ENCODE data around the gene FOXA2.
"Not testable (repeated sequence)": the region's sequence is repeated elsewhere in the genome, so short reads cannot be mapped to it uniquely, and the experiment has no call there.

FOXA2 gene

DNA sequence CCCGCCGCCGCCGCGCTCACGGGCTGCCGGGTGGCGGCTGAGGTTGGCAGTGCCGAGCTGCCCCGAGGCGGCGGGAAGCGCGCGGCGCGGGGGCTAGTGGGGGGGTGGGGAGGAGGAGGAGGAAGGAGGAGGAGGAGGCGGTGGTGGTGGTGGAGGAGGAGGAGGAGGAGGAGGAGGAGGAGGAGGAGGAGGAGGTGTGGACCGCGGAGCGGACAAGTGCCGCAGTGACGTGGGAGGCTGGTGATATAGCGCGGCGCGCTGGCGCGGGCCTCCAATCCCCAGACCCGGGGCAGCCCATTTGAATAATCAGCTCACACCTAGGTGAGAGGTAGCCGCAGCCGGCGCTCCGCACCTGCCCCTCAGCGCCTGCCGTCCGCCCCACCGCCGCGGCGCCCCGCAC, at the start of gene FOXA2:
TSS of gene FOXA2 (minus strand) at position 51 of the 400 bp plus-strand sequence. CDS start 294 bp downstream, outside the sequence.
- no peak for DNase-seq (ENCODE audit: low spot score)

- DNase-seq (ENCODE audit: low spot score), result no peak
These were observed 46.3 kb upstream of the FOXA2 start for GRCh38 chr20:22630701-22631100.

DNA sequence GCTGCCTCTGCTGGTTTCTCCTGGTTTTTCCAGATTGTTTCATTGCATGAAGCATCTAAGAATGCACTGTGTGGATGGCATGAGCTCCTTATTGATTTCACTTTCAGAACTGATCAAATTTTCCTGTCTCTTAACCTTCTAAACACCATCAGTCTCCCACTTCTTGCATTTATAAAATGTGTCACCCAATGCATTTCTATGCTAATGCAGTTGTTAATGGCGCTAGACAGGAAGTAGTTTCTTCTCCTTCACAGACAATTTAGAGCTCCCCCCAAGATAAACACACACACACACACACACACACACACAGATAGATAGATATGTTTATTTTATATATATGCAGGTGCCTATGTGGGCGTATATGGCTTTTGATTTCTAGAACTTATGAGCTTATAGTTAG, 45.6 kb upstream of the FOXA2 start:
- no peak for DNase-seq (ENCODE audit: low spot score)

DNA sequence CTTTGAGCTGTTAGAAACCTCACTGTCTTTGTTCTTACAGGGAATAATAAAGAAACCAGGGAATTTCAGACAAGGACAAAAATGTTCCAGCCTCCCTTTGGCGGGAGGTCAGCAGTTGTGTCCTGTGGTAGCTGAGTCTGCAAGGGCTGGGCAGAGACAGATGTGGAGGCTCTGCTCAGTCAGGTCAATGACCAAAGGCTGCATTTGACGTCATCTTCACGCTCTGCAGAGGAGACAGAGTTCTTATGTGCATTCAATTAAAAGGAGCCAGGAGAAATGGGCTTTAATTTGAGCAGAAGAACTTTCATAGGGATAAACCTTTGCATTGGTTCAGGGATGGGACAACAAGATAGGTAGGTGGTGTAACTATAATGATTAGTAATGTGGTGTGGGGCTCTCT, 45.1 kb upstream of the FOXA2 start:
- no peak for DNase-seq (ENCODE audit: low spot score)

GRCh38 chr20:22626496-22626895, 42.1 kb upstream of the FOXA2 start:
- DNase-seq (ENCODE audit: low spot score), result no peak

GRCh38 chr20:22623211-22623610, 38.8 kb upstream of the FOXA2 start:
- no peak for DNase-seq (ENCODE audit: low spot score)

GRCh38 chr20:22620342-22620741, 36.0 kb upstream of the FOXA2 start:
- no peak for DNase-seq (ENCODE audit: low spot score)

- DNase-seq (ENCODE audit: low spot score), result no peak
These were observed 35.4 kb upstream of the FOXA2 start for GRCh38 chr20:22619806-22620205.

DNA sequence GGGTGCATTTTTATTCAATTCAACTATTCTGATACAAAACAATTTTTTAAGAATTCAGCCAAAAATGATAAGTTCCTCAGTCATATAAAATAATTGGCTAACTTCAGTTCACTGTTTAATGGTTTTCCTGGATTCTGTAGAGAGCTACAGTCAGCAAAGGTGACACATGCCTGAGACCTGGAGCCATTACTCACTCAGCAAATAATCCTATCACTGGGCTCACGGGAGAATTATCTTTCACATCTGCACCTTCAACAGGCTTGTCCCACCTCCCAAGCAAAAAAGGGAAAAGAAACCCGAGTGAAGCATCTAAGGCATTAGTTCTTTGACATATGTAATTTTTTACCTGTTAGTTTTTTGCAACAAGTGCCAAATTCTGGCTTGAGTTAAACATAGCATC, 34.9 kb upstream of the FOXA2 start:
- DNase-seq (ENCODE audit: low spot score), result no peak

DNA sequence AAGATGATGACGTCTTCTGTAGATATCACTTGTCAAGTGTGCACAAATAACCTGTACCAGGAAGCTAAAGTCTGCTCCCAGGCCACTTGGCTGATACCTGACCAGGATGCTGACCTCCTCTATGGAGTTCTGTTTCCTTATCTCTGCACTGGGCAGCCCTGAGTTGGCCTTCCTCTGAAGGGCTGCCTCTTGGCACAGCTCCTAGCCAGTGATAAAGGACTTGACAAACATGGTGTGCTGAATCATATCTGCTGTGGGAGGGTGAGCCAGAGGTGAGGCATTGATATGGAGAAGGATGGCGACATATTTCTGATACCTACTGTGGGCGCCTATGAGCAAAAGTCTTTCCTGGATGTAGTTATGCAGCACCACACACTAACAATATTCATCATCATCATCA, 32.8 kb upstream of the FOXA2 start:
- no peak for DNase-seq (ENCODE audit: low spot score)

DNA sequence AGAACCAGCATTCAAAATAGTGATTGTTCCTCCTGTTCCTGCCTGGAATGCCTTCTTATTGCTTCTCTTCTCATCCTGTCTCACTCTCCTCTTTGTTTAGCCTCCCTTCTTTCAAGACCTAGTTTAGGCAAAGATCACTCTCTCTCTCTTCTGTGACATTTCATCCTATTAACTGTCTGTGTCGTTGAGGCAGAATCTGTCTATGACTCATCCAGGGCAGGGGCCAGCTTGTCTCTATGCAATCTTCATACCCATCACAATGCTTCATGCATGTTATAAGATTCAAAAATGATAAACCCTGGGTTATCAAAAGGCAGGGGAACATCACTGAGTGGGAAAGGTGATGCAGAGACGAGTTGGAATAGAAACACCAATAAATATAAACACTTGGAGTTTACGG, 32.2 kb upstream of the FOXA2 start:
- DNase-seq (ENCODE audit: low spot score), result no peak

- DNase-seq (ENCODE audit: low spot score), result no peak
These were observed 31.1 kb upstream of the FOXA2 start for GRCh38 chr20:22615425-22615824.

DNA sequence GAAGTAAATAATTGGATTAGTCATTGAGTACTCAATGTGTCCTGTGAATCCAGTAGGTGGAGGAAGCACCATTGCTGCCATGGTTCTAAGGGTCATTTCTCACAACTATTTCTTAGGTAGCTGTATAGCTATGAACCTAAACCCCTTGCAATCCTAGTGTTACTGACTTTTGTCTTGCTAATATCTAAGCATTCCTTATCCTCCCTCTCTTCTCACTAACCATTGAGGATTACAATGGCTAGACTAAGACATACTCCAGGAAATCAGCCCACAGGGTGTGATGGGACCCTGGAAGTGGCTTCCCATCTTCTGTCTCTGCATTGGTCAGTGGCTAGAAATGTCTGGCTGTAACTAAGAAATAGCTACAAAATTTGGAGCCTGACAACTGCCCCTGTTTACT, 27.3 kb upstream of the FOXA2 start:
- no peak for DNase-seq (ENCODE audit: low spot score)

GRCh38 chr20:22607695-22608094, 23.3 kb upstream of the FOXA2 start:
- DNase-seq (ENCODE audit: low spot score), result no peak

DNA sequence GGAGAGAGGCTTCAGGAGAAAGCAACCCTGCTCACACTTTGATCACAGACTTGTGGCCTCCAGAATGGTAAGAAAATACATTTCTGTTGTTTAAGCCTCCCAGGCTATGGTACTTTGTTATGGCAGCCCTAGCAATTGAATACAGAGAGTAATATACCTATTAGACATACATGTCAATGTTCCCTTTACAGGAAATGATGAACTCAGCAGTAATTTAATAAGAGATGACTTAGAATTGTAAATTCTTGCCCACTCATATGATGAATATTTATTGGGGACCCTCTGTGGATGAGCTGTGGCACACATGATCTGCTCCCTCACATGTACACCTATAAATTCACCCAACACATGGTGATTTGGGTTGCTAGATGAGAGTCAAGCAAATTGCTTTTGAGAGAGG, 20.4 kb upstream of the FOXA2 start:
- DNase-seq (ENCODE audit: low spot score), result no peak

GRCh38 chr20:22601361-22602141, 17.2 kb upstream of the FOXA2 start:
- no peak for DNase-seq (ENCODE audit: low spot score)

DNA sequence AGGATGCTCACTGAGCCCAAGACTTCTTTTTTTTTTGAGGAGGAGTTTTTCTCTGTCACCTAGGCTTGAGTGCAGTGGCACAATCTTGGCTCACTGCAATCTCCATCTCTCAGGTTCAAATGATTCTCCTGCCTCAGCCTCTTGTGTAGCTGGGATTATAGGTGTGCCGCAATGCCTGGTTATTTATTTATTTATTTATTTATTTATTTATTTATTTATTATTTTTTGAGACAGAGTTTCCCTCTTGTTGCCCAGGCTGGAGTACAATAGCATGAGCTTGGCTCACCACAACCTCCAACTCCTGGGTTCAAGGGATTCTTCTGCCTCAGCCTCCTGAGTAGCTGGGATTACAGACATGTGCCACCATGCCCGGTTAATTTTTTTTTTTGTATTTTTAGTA, 14.9 kb upstream of the FOXA2 start:
- DNase-seq (ENCODE audit: low spot score), result not testable (repeated sequence)

- no peak for DNase-seq (ENCODE audit: low spot score)
These were observed 12.9 kb upstream of the FOXA2 start for GRCh38 chr20:22597303-22597702.

- DNase-seq (ENCODE audit: low spot score), result no peak
These were observed 6.3 kb upstream of the FOXA2 start for GRCh38 chr20:22590662-22591061.

DNA sequence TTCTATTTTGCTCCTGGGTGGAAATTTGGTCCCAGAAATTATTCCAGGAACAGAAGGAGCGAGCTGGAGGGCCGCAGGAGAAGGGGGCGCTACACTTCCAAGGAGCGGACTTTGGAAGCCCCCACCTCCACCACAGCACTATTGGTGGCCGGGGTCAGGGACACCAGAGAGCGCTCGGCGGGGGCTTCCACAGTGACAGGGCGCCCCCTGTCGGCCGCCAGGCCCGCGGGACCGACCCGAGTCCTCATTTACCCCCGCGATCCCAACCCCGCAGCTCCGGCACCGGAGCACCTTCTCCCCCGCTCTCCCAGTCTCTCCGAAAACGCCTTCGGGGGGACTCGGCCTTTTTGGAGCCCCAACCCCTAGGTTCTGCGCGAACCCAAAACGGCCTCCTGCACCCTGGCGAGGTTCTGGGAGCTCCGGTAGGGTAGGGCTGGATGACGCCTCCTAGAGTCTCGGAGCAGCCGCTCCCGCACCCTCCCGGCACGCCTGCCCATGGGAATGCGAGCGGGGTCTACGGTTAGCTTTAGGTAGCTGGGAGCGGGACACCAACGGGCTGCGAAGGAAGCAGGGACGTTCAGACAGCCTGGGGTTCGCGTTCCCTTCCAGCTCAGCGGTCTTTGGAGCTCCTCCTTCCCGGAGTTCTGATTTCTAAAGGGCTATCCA, 2.4 kb upstream of the FOXA2 start:
- no peak for DNase-seq (ENCODE audit: low spot score)

DNA sequence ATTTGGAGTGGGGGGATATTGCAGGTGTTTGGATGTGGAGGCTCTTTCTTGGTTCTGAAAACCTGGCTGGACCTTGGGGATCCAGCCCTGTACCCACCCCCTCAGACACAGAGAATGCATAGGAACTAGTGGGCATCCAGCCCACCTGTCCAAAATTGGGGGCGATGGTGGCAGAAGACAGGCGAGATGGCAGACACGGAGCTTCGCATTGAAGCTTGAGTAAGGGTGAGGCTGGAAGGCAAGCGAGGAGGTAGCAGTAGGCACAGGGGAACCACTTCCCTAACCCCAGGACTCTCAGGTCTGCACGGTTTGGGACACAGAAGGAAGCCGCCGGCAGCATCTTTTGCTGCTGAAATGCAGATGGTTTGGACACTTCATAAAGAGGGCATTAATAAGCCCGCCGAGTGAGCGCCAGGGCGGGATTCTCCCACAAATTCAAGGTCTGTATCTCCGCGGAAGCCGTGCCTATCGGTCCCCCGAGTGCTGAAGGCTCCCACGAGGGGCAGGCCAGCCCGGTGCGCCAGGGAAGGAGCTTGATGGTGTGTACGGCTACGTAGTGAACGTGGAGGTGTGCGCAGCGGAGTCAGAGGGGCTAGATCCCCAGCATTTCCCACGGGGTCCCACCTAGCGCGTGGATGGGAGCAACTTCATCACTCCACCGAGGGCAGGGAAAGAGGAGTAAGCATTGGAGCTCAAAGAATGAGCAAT, 1.6 kb upstream of the FOXA2 start:
- no peak for DNase-seq (ENCODE audit: low spot score)

DNA sequence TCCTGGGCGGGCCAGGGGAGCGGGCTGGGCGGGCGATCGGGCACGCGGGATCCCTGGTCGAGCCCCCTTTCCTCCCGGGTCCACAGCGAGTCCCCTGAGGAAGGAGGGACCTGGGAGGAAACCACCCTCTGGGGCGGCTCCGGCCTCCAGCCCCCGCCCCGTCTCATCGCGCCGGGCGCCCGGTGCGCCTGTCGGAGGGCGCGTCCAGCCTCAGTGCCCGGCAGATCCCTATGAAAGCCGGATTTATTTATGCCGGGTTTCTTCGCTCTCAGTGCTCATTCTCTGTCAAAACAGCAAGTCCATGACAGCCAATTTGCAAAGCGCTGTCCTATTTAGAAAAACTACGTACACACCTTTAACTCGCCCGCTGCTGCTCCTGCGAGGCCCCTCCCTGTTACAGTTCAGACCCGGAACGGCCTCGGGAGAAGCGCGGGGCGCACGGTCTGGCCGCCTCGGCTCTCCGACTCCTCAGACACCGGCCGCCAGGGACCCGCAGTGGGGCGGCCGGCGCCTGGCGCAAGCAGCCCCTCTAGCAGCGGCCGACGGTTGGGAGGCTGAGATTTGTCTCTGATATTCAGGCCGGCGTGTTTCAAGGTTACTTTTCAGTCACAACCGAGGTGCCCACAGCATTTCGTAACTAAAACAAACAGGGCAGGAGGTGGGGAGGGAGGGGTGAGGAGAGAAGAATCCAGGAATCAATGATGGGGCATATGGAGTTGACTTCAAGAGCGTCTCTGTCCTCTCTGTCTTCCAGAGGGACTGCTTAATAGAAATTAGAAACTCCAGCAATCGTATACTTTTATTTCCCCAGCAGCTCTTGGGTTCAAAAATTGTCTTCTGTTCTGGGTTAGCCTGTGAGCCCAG, 782 bp upstream of the FOXA2 start:
- DNase-seq (ENCODE audit: low spot score), result no peak

All from D341Med (cell line).